Measurements from ENCODE around the gene SLC2A11. TPM values are rescaled to one million over a fixed set of nuclear protein-coding genes. Genes with fewer than 3 reads are reported as not detected.

SLC2A11 gene
- total RNA-seq, 1 donor from 2014 or later: 13.6 TPM

GRCh38 chr22:23831261-23831660, 26.4 kb upstream of the SLC2A11 start:
- intact Hi-C loops (cut with DNase I): no loop called here
- ATAC-seq (no peak), DNase-seq (ENCODE audit: low spot score) (peak; percentile 47)

- intact Hi-C loops (cut with DNase I): no loop called here
- ATAC-seq (no peak), DNase-seq (ENCODE audit: low spot score) (peak; percentile 47)
Measured at GRCh38 chr22:23831781-23832180, 25.9 kb upstream of the SLC2A11 start.

- peak; percentile 45 for DNase-seq (ENCODE audit: low spot score)
- ATAC-seq: no peak
- intact Hi-C loops (cut with DNase I): no loop called here
Measured at GRCh38 chr22:23832226-23833016, 25.3 kb upstream of the SLC2A11 start.

GRCh38 chr22:23833017-23833751, 24.5 kb upstream of the SLC2A11 start:
- intact Hi-C loops (cut with DNase I): no loop called here
- ATAC-seq: no peak
- DNase-seq (ENCODE audit: low spot score): peak; percentile 53

- intact Hi-C loops (cut with DNase I): no loop called here
- no peak for ATAC-seq
Measured at GRCh38 chr22:23833911-23834317, 23.8 kb upstream of the SLC2A11 start.

GRCh38 chr22:23834406-23834792, 23.3 kb upstream of the SLC2A11 start:
- no peak for ATAC-seq
- DNase-seq (ENCODE audit: low spot score): peak; percentile 51
- intact Hi-C loops (cut with DNase I): no loop called here

More at GRCh38 chr22:23833911-23834317, 23.8 kb upstream of the SLC2A11 start:
- peak; percentile 55 for DNase-seq (ENCODE audit: low spot score)

- ATAC-seq: no peak
- DNase-seq (ENCODE audit: low spot score): peak; percentile 56
- intact Hi-C loops (cut with DNase I): loop anchor here (5.0 kb wide), 1 partner anchor 58 kb away; no protein-coding TSS in a partner anchor
Measured at GRCh38 chr22:23834793-23835483, 22.7 kb upstream of the SLC2A11 start.

GRCh38 chr22:23835484-23836144, 22.1 kb upstream of the SLC2A11 start:
- intact Hi-C loops (cut with DNase I): loop anchor here (5.0 kb wide), 1 partner anchor 58 kb away; no protein-coding TSS in a partner anchor
- DNase-seq (ENCODE audit: low spot score) (peak; percentile 56), ATAC-seq (no peak)

GRCh38 chr22:23836281-23836680, 21.4 kb upstream of the SLC2A11 start:
- ATAC-seq (no peak), DNase-seq (ENCODE audit: low spot score) (peak; percentile 54)

GRCh38 chr22:23836692-23837495, 20.8 kb upstream of the SLC2A11 start:
- intact Hi-C loops (cut with DNase I): loop anchor here (5.0 kb wide), 1 partner anchor 60 kb away; no protein-coding TSS in a partner anchor
- no peak for DNase-seq (ENCODE audit: low spot score)
- no peak for ATAC-seq

More at GRCh38 chr22:23836281-23836680, 21.4 kb upstream of the SLC2A11 start:
- intact Hi-C loops (cut with DNase I): loop anchor here (5.0 kb wide), 1 partner anchor 59 kb away; no protein-coding TSS in a partner anchor

GRCh38 chr22:23837496-23837859, 20.2 kb upstream of the SLC2A11 start:
- DNase-seq (ENCODE audit: low spot score): no peak
- intact Hi-C loops (cut with DNase I): loop anchor here (5.0 kb wide), 1 partner anchor 60 kb away; no protein-coding TSS in a partner anchor
- no peak for ATAC-seq

- no peak for ATAC-seq
- DNase-seq (ENCODE audit: low spot score): no peak
Measured at GRCh38 chr22:23837911-23838680, 19.6 kb upstream of the SLC2A11 start.

GRCh38 chr22:23838681-23839468, 18.8 kb upstream of the SLC2A11 start, which contains the start of gene DERL3:
DERL3 (minus strand) TSS chr22:23839006; CDS start chr22:23838987, 19 bp downstream.
- intact Hi-C loops (cut with DNase I): loop anchor here (5.0 kb wide), 1 partner anchor 62 kb away; no protein-coding TSS in a partner anchor
- ATAC-seq (peak; percentile 94), DNase-seq (ENCODE audit: low spot score) (peak; percentile 98)

More at GRCh38 chr22:23837911-23838680, 19.6 kb upstream of the SLC2A11 start:
- intact Hi-C loops (cut with DNase I): loop anchor here (5.0 kb wide), 1 partner anchor 61 kb away; no protein-coding TSS in a partner anchor

- ATAC-seq: no peak
- intact Hi-C loops (cut with DNase I): no loop called here
- no peak for DNase-seq (ENCODE audit: low spot score)
Measured at GRCh38 chr22:23840026-23840425, 17.6 kb upstream of the SLC2A11 start.

- intact Hi-C loops (cut with DNase I): no loop called here
- ATAC-seq (no peak), DNase-seq (ENCODE audit: low spot score) (no peak)
Measured at GRCh38 chr22:23841292-23841691, 16.4 kb upstream of the SLC2A11 start.

GRCh38 chr22:23841736-23842445, 15.8 kb upstream of the SLC2A11 start:
- intact Hi-C loops (cut with DNase I): no loop called here
- ATAC-seq (no peak), DNase-seq (ENCODE audit: low spot score) (no peak)

Measured in sciatic nerve (tissue), 2 donors.